Naive thymus-derived CD8-positive, alpha-beta T cell (primary cell): ENCODE measurements around the gene NRXN3. TPM values are rescaled to one million over a fixed set of nuclear protein-coding genes. Genes with fewer than 3 reads are reported as not detected.

Experiments used
- ATAC-seq, 2 donors: fragments of 150-1000 bp; cut with Tn5 transposase in 1 of 2; sonication (Bioruptor Pico), chemical (Tn5 transposase) in 1 of 2; 1 replicate in 1 of 2; 2 replicates in 1 of 2; pipeline ENCODE4 v1.10.0; 2021; ENCODE audit warnings: mild to moderate bottlenecking in 2 of 2, moderate library complexity in 2 of 2
- POLR2A ChIA-PET: fragments of 350-600 bp; sonication (Branson Sonifier 250); formaldehyde crosslinking; loops from one replicate; lab custom pipeline; 2021; ENCODE audit warnings: antibody characterized with exemption; lab: Charles Lee
- DNase-seq, 10 donors: peaks; one replicate each; pipeline versions ENCODE4 v3.0.0 to v3.0.0-alpha.2; 2020 to 2022
- H3K27ac Mint-ChIP-seq, 10 donors: one replicate each; pipeline ENCODE4 v1.8.0; 2020 to 2022; ENCODE audit warnings: mild to moderate bottlenecking in 10 of 10, mixed read lengths in 10 of 10, moderate library complexity in 4 of 10, inconsistent platforms in 1 of 10
- H3K27me3 Mint-ChIP-seq, 5 donors: one replicate each; pipeline ENCODE4 v1.8.0; 2021 to 2022; ENCODE audit warnings: mixed read lengths in 5 of 5
- H3K36me3 Mint-ChIP-seq, 3 donors: one replicate each; pipeline ENCODE4 v1.8.0; 2020 to 2022; ENCODE audit warnings: mixed read lengths in 3 of 3, mild to moderate bottlenecking in 2 of 3, inconsistent platforms in 1 of 3
- H3K4me1 Mint-ChIP-seq, 4 donors: one replicate each; pipeline ENCODE4 v1.8.0; 2021 to 2022; ENCODE audit warnings: mixed read lengths in 4 of 4
- H3K4me3 Mint-ChIP-seq, 10 donors: one replicate each; pipeline ENCODE4 v1.8.0; 2020 to 2022; ENCODE audit warnings: mild to moderate bottlenecking in 10 of 10, mixed read lengths in 10 of 10, moderate library complexity in 6 of 10, inconsistent platforms in 1 of 10
- H3K9me3 Mint-ChIP-seq, 9 donors: one replicate each; pipeline ENCODE4 v1.8.0; 2020 to 2022; ENCODE audit warnings: mixed read lengths in 9 of 9, mild to moderate bottlenecking in 3 of 9, inconsistent platforms in 1 of 9, moderate library complexity in 1 of 9
- polyA plus RNA-seq, 3 donors: library from polyadenylated mRNA; unstranded; fragments of 300-500 nt; fragmentation: Illumina TruSeq; gene quantifications; one replicate each; pipeline ENCODE4 v1.2.3, GENCODE V29; 2021
- total RNA-seq, 8 experiments: library from RNA in 2 of 8; stranded (reverse) in 2 of 8; gene quantifications; one replicate each; pipeline ENCODE4 v1.2.3 and lab custom pipeline; 2021 to 2026

NRXN3 gene
- total and polyA plus RNA-seq, 5 experiments from 2014 or later, result not detected

GRCh38 chr14:79419571-79420327 lies 1249.6 kb downstream of the NRXN3 start:
- peaks cover 0 to 4% (median 0%) of the 10 kb centered on the region in 5 donors for H3K27me3 Mint-ChIP-seq
- no peak overlapping the region for H3K27ac Mint-ChIP-seq
- DNase-seq, result no peak

GRCh38 chr14:79420725-79421124 lies 1250.6 kb downstream of the NRXN3 start:
- Mint-ChIP-seq H3K36me3 (no peaks in the 10 kb centered on the region), H3K27ac (no peak overlapping the region), H3K27me3 (peaks cover 0 to 4% (median 0%) of the 10 kb centered on the region in 5 donors), H3K9me3 (peaks cover 0 to 10% (median 1%) of the 10 kb centered on the region in 9 donors), H3K4me1 (peaks cover 0 to under 1% (median 0%) of the 10 kb centered on the region in 4 donors), H3K4me3 (no peak overlapping the region)
- ATAC-seq (no peak), DNase-seq (no peak)
- POLR2A ChIA-PET, result no interaction called here

More at GRCh38 chr14:79419571-79420327, 1249.6 kb downstream of the NRXN3 start:
- H3K4me1 Mint-ChIP-seq, result no peaks in the 10 kb centered on the region
- POLR2A ChIA-PET, result no interaction called here
- H3K9me3 Mint-ChIP-seq, result peaks cover 0 to 10% (median 1%) of the 10 kb centered on the region in 9 donors
- no peak for ATAC-seq
- no peak overlapping the region for H3K4me3 Mint-ChIP-seq
- no peaks in the 10 kb centered on the region for H3K36me3 Mint-ChIP-seq

GRCh38 chr14:79421811-79422210 lies 1251.6 kb downstream of the NRXN3 start:
- peaks cover 0 to 2% (median 0%) of the 10 kb centered on the region in 4 donors for H3K4me1 Mint-ChIP-seq
- no peak for ATAC-seq
- H3K27ac Mint-ChIP-seq, result no peak overlapping the region
- H3K36me3 Mint-ChIP-seq, result no peaks in the 10 kb centered on the region
- no peak overlapping the region for H3K4me3 Mint-ChIP-seq
- POLR2A ChIA-PET, result no interaction called here
- peaks cover 0 to 4% (median 0%) of the 10 kb centered on the region in 5 donors for H3K27me3 Mint-ChIP-seq
- H3K9me3 Mint-ChIP-seq, result peaks cover 0 to 10% (median 1%) of the 10 kb centered on the region in 9 donors
- no peak for DNase-seq

GRCh38 chr14:79424462-79424861 lies 1254.3 kb downstream of the NRXN3 start:
- no peak for DNase-seq
- Mint-ChIP-seq H3K36me3 (no peaks in the 10 kb centered on the region), H3K4me1 (peaks cover 0 to 2% (median 0%) of the 10 kb centered on the region in 4 donors), H3K27me3 (no peaks in the 10 kb centered on the region), H3K27ac (no peak overlapping the region), H3K4me3 (no peak overlapping the region), H3K9me3 (peaks cover 0 to 4% (median 0%) of the 10 kb centered on the region in 9 donors)
- ATAC-seq, result no peak
- POLR2A ChIA-PET, result no interaction called here

- no peak overlapping the region for H3K27ac Mint-ChIP-seq
- peaks cover 0 to 3% (median 0%) of the 10 kb centered on the region in 9 donors for H3K9me3 Mint-ChIP-seq
- H3K4me1 Mint-ChIP-seq, result peaks cover 0 to 2% (median 0%) of the 10 kb centered on the region in 4 donors
- no peaks in the 10 kb centered on the region for H3K27me3 Mint-ChIP-seq
- no peaks in the 10 kb centered on the region for H3K36me3 Mint-ChIP-seq
- H3K4me3 Mint-ChIP-seq, result no peak overlapping the region
- POLR2A ChIA-PET, result no interaction called here
- DNase-seq (no peak), ATAC-seq (no peak)
Measured at GRCh38 chr14:79426103-79426755, 1256.1 kb downstream of the NRXN3 start.

GRCh38 chr14:79432640-79433039 lies 1262.5 kb downstream of the NRXN3 start:
- Mint-ChIP-seq H3K27ac (no peak overlapping the region), H3K4me3 (no peak overlapping the region), H3K27me3 (peaks cover 0 to 2% (median 0%) of the 10 kb centered on the region in 5 donors), H3K4me1 (no peaks in the 10 kb centered on the region), H3K9me3 (peaks cover 0 to 6% (median 0%) of the 10 kb centered on the region in 9 donors), H3K36me3 (no peaks in the 10 kb centered on the region)
- DNase-seq (no peak), ATAC-seq (no peak)
- POLR2A ChIA-PET, result no interaction called here

GRCh38 chr14:79436335-79436734 lies 1266.2 kb downstream of the NRXN3 start:
- no peak overlapping the region for H3K4me3 Mint-ChIP-seq
- peaks cover 0 to 6% (median 0%) of the 10 kb centered on the region in 9 donors for H3K9me3 Mint-ChIP-seq
- peaks cover 0 to 2% (median 0%) of the 10 kb centered on the region in 5 donors for H3K27me3 Mint-ChIP-seq
- ATAC-seq (no peak), DNase-seq (no peak)
- no peak overlapping the region for H3K27ac Mint-ChIP-seq
- POLR2A ChIA-PET, result no interaction called here
- H3K36me3 Mint-ChIP-seq, result no peaks in the 10 kb centered on the region
- no peaks in the 10 kb centered on the region for H3K4me1 Mint-ChIP-seq

- H3K27ac Mint-ChIP-seq, result peak overlapping the region in 1 of 10 donors; percentile 84
- ATAC-seq (no peak), DNase-seq (no peak)
- POLR2A ChIA-PET, result no interaction called here
- H3K4me1 Mint-ChIP-seq, result no peaks in the 10 kb centered on the region
- peaks cover 0 to 9% (median 2%) of the 10 kb centered on the region in 9 donors for H3K9me3 Mint-ChIP-seq
- no peak overlapping the region for H3K4me3 Mint-ChIP-seq
- no peaks in the 10 kb centered on the region for H3K36me3 Mint-ChIP-seq
- peaks cover 0 to 2% (median 0%) of the 10 kb centered on the region in 5 donors for H3K27me3 Mint-ChIP-seq
Measured at GRCh38 chr14:79437951-79438350, 1267.8 kb downstream of the NRXN3 start.

GRCh38 chr14:79438696-79439342 lies 1268.6 kb downstream of the NRXN3 start:
- POLR2A ChIA-PET, result no interaction called here
- no peaks in the 10 kb centered on the region for H3K4me1 Mint-ChIP-seq
- H3K27ac Mint-ChIP-seq, result no peak overlapping the region
- H3K9me3 Mint-ChIP-seq, result peaks cover 0 to 11% (median 2%) of the 10 kb centered on the region in 9 donors
- H3K27me3 Mint-ChIP-seq, result peaks cover 0 to 2% (median 0%) of the 10 kb centered on the region in 5 donors
- no peak for ATAC-seq
- H3K36me3 Mint-ChIP-seq, result no peaks in the 10 kb centered on the region
- H3K4me3 Mint-ChIP-seq, result no peak overlapping the region
- no peak for DNase-seq

- no peaks in the 10 kb centered on the region for H3K36me3 Mint-ChIP-seq
- H3K4me1 Mint-ChIP-seq, result no peaks in the 10 kb centered on the region
- no peak for ATAC-seq
- POLR2A ChIA-PET, result no interaction called here
- no peak overlapping the region for H3K27ac Mint-ChIP-seq
- H3K9me3 Mint-ChIP-seq, result peaks cover 0 to 12% (median 0%) of the 10 kb centered on the region in 9 donors
- H3K4me3 Mint-ChIP-seq, result no peak overlapping the region
- peaks cover 0 to 2% (median 0%) of the 10 kb centered on the region in 5 donors for H3K27me3 Mint-ChIP-seq
- no peak for DNase-seq
Measured at GRCh38 chr14:79442786-79443185, 1272.6 kb downstream of the NRXN3 start.

GRCh38 chr14:79443602-79444001 lies 1273.4 kb downstream of the NRXN3 start:
- Mint-ChIP-seq H3K27ac (no peak overlapping the region), H3K9me3 (peaks cover 0 to 16% (median 0%) of the 10 kb centered on the region in 9 donors), H3K27me3 (peaks cover 0 to 8% (median 0%) of the 10 kb centered on the region in 5 donors), H3K36me3 (no peaks in the 10 kb centered on the region), H3K4me3 (no peak overlapping the region), H3K4me1 (no peaks in the 10 kb centered on the region)
- ATAC-seq (no peak), DNase-seq (no peak)
- POLR2A ChIA-PET, result no interaction called here

- ATAC-seq, result no peak
- POLR2A ChIA-PET, result no interaction called here
- no peak overlapping the region for H3K4me3 Mint-ChIP-seq
- DNase-seq, result no peak
- no peaks in the 10 kb centered on the region for H3K4me1 Mint-ChIP-seq
- H3K27ac Mint-ChIP-seq, result no peak overlapping the region
- peaks cover 0 to 6% (median 0%) of the 10 kb centered on the region in 9 donors for H3K9me3 Mint-ChIP-seq
- H3K27me3 Mint-ChIP-seq, result peaks cover 0 to 11% (median 7%) of the 10 kb centered on the region in 5 donors
- H3K36me3 Mint-ChIP-seq, result no peaks in the 10 kb centered on the region
Measured at GRCh38 chr14:79448960-79449359, 1278.8 kb downstream of the NRXN3 start.

GRCh38 chr14:79451601-79452000 lies 1281.4 kb downstream of the NRXN3 start:
- ATAC-seq (no peak), DNase-seq (no peak)
- Mint-ChIP-seq H3K4me3 (no peak overlapping the region), H3K36me3 (peaks cover 0 to 2% (median 0%) of the 10 kb centered on the region in 3 donors), H3K9me3 (peaks cover 0 to 6% (median 0%) of the 10 kb centered on the region in 9 donors), H3K4me1 (no peaks in the 10 kb centered on the region), H3K27ac (no peak overlapping the region), H3K27me3 (peaks cover 0 to 11% (median 7%) of the 10 kb centered on the region in 5 donors)
- POLR2A ChIA-PET, result no interaction called here
